OCI-LY3 (cell line): ENCODE results near the gene RPL41.
"Not testable (repeated sequence)": the region's sequence is repeated elsewhere in the genome, so short reads cannot be mapped to it uniquely, and the experiment has no call there.

Experiments
- H2AFZ ChIP-seq: fragments of 200-600, 300-600 bp; shearing (Covaris generic); 2 replicates; pipeline ENCODE4 v1.6.0; 2014; ENCODE audit warnings: antibody characterized with exemption, low read depth, low read length
- H3K27ac ChIP-seq: fragments of 200-600, 300-600 bp; sonication (generic); 2 replicates; pipeline ENCODE4 v1.5.1; 2014; ENCODE audit warnings: mild to moderate bottlenecking, low read length, moderate library complexity, mixed read lengths
- H3K27me3 ChIP-seq: fragments of 200-600, 300-600 bp; sonication (generic); 2 replicates; pipeline ENCODE4 v1.6.1; 2014; ENCODE audit warnings: low read depth, low read length, mixed read lengths
- H3K36me3 ChIP-seq: fragments of 200-600, 300-600 bp; sonication (generic); replicated peaks from 2 replicates; pipeline ENCODE3; 2014; ENCODE audit warnings: low read depth, low read length, mixed read lengths
- H3K4me1 ChIP-seq: fragments of 300-600, 200-600 bp; sonication (generic); 2 replicates; pipeline ENCODE4 v1.6.1; 2014; ENCODE audit warnings: low read length, mixed read lengths
- H3K4me2 ChIP-seq: fragments of 200-600, 300-600 bp; sonication (generic); 2 replicates; pipeline ENCODE4 v1.6.1; 2014; ENCODE audit warnings: low read length, mixed read lengths
- H3K4me3 ChIP-seq: fragments of 300-600, 200-600 bp; sonication (generic); 2 replicates; pipeline ENCODE4 v1.5.1; 2014; ENCODE audit warnings: antibody characterized with exemption, mild to moderate bottlenecking, low read length, moderate library complexity
- H3K79me2 ChIP-seq: fragments of 300-600, 200-600 bp; shearing (Covaris generic); 2 replicates; pipeline ENCODE4 v1.6.1; 2014; ENCODE audit warnings: mild to moderate bottlenecking, low read length, mixed read lengths
- H3K9ac ChIP-seq: fragments of 300-600, 200-600 bp; shearing (Covaris generic); 2 replicates; pipeline ENCODE4 v1.6.0; 2014; ENCODE audit warnings: mild to moderate bottlenecking, low read length, moderate library complexity
- H3K9me3 ChIP-seq: fragments of 200-600, 300-600 bp; shearing (Covaris generic); 2 replicates; pipeline ENCODE4 v1.6.1; 2014; ENCODE audit warnings: low read length, mixed read lengths; ENCODE audit not compliant: insufficient read depth
- H4K20me1 ChIP-seq: fragments of 200-600, 300-600 bp; sonication (generic); 2 replicates; pipeline ENCODE4 v1.6.1; 2016; ENCODE audit warnings: low read length, mixed read lengths; ENCODE audit not compliant: insufficient read depth
- EZH2phosphoT487 ChIP-seq: fragments of 200-600 bp; shearing (Covaris generic); IDR thresholded peaks from 2 replicates; pipeline ENCODE4 v1.6.1; 2018; ENCODE audit warnings: antibody characterized with exemption, mixed run types, low read depth
- TF ChIP-seq, protein P1 (sequence below): fragments of 200-600, 300-600 bp; sonication (generic); IDR thresholded peaks from 2 replicates; pipeline ENCODE4 v1.5.1; 2014; ENCODE audit warnings: antibody characterized with exemption, low read length, low read depth

The RPL41 gene

DNA sequence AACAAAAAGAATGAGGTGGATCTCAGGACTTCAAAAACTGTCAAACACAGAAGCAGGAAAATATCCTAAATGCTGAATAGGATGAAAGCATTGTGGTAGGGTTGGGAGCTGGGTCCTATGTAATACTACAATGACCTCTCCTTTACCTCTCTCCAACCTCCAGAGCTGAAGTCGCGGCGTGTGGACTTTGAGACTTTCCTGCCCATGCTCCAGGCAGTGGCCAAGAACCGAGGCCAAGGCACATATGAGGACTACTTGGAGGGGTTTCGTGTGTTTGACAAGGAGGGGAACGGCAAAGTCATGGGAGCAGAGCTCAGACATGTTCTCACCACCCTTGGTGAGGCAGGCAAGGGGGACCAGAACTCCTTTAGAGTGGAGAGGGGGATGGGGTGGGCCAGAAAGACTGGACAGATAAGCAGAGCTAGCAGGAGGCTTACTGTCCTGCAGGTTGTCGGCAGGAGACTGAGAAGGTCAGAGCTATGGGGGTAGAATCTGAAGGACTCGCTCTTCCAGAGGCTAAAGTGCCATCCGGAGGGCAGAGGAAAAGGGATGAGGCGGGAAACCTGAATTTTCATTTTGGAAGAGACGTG is 38.9 kb downstream of the RPL41 start:
- no peak overlapping the region for H3K27ac ChIP-seq
- no peak overlapping the region for H3K9ac ChIP-seq
- no peak for TF ChIP-seq EZH2phosphoT487
- TF ChIP-seq, protein P1, sequence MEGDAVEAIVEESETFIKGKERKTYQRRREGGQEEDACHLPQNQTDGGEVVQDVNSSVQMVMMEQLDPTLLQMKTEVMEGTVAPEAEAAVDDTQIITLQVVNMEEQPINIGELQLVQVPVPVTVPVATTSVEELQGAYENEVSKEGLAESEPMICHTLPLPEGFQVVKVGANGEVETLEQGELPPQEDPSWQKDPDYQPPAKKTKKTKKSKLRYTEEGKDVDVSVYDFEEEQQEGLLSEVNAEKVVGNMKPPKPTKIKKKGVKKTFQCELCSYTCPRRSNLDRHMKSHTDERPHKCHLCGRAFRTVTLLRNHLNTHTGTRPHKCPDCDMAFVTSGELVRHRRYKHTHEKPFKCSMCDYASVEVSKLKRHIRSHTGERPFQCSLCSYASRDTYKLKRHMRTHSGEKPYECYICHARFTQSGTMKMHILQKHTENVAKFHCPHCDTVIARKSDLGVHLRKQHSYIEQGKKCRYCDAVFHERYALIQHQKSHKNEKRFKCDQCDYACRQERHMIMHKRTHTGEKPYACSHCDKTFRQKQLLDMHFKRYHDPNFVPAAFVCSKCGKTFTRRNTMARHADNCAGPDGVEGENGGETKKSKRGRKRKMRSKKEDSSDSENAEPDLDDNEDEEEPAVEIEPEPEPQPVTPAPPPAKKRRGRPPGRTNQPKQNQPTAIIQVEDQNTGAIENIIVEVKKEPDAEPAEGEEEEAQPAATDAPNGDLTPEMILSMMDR = no peak
- no peak overlapping the region for H3K4me3 ChIP-seq
- peaks cover 31% of the 10 kb centered on the region for H3K79me2 ChIP-seq
- H3K36me3 ChIP-seq = peaks cover 19% of the 10 kb centered on the region
- no peaks in the 10 kb centered on the region for H3K9me3 ChIP-seq
- peaks cover 28% of the 10 kb centered on the region for H3K4me1 ChIP-seq
- no peak overlapping the region for H2AFZ ChIP-seq
- H4K20me1 ChIP-seq = peaks cover 14% of the 10 kb centered on the region
- no peak overlapping the region for H3K4me2 ChIP-seq
- H3K27me3 ChIP-seq = no peaks in the 10 kb centered on the region

- Histone ChIP-seq H3K9ac (peak overlapping the region; percentile 82; the same call in 1 of the 2 replicates), H3K4me1 (peaks cover 29% of the 10 kb centered on the region), H3K4me3 (peak overlapping the region; percentile 84), H4K20me1 (peaks cover 23% of the 10 kb centered on the region), H3K36me3 (peaks cover 31% of the 10 kb centered on the region), H3K4me2 (peak overlapping the region; percentile 85), H3K79me2 (peaks cover 34% of the 10 kb centered on the region)
- H3K27me3 ChIP-seq, H3K9me3 ChIP-seq, H3K27ac ChIP-seq, H2AFZ ChIP-seq: not testable (repeated sequence)
Observed at GRCh38 chr12:56156464-56157200, 40.2 kb downstream of the RPL41 start.

DNA sequence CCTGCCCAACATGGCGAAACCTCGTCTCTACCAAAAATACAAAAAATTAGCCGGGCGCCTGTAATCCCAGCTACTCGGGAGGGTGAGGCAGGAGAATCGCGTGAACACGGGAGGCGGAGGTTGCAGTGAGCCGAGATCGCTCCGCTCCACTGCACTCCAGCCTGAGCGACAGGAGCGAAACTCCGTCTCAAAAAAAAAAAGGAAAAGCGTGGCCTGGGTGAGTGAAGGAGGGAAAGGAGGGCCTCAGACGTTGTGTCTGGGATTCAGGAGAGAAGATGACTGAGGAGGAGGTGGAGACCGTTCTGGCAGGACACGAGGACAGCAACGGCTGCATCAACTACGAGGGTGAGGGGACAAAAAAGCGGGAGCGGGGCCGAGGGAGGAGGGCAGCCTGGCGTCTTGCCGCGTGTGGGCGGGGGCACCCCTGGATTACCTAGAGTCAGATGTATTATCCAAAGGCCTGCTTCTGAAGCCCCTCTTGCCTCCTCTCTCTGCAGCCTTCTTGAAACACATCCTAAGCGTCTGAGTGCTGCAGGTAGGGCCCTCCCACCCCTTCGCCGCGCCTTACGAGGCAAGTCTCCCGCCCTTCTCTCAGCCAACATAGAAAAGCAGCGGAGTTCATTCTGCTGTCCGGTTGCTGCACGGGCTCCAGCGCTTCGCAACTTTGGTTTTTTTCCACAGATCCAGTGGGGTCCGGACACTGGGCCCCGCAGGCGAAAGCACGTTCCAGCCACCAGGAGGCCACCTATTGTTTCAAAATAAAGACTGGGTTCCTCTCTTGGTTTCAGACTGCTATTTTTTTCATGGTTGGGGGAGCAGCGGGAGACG is 41.0 kb downstream of the RPL41 start:
- Histone ChIP-seq H3K27ac (peak overlapping the region; percentile 72), H3K27me3 (no peaks in the 10 kb centered on the region), H3K9me3 (no peaks in the 10 kb centered on the region), H3K36me3 (peaks cover 37% of the 10 kb centered on the region), H3K4me1 (peaks cover 29% of the 10 kb centered on the region), H4K20me1 (peaks cover 24% of the 10 kb centered on the region), H3K79me2 (peaks cover 34% of the 10 kb centered on the region), H3K4me2 (peak overlapping the region; percentile 85), H3K4me3 (peak overlapping the region; percentile 84), H2AFZ (no peak overlapping the region), H3K9ac (peak overlapping the region; percentile 82)
- no peak for TF ChIP-seq EZH2phosphoT487
- TF ChIP-seq, protein P1 = peak; percentile 38

- H3K9me3 ChIP-seq = no peaks in the 10 kb centered on the region
- TF ChIP-seq, protein P1 = no peak
- TF ChIP-seq EZH2phosphoT487 = no peak
- peak within 1 kb of the TSS; percentile 90 for H3K4me3 ChIP-seq
- peak within 1 kb of the TSS; percentile 91 for H3K4me2 ChIP-seq
- H3K9ac ChIP-seq = peak within 1 kb of the TSS; percentile 99
- peak within 1 kb of the TSS; percentile 81 for H3K27ac ChIP-seq
- peaks cover 24% of the 10 kb centered on the region for H4K20me1 ChIP-seq
- peaks cover 24% of the 10 kb centered on the region for H3K4me1 ChIP-seq
- no peaks in the 10 kb centered on the region for H3K27me3 ChIP-seq
- peaks cover 29% of the 10 kb centered on the region for H3K79me2 ChIP-seq
- H3K36me3 ChIP-seq = peaks cover 46% of the 10 kb centered on the region
- H2AFZ ChIP-seq = no peak within 1 kb of the TSS
Observed at GRCh38 chr12:56158029-56158925, 41.8 kb downstream of the RPL41 start, which contains the start of gene MYL6. Gene MYL6 (plus strand): TSS chr12:56158359. CDS start chr12:56158402, 43 bp downstream.
